Neural progenitor cell (in vitro differentiated cells): Measurements from ENCODE around the gene NPTX1. TPM values are rescaled to one million over a fixed set of nuclear protein-coding genes. Genes with fewer than 3 reads are reported as not detected.

Source experiments
- DNase-seq: peaks from one replicate; pipeline ENCODE4 v3.0.0-alpha.2; 2016; ENCODE audit warnings: low spot score
- H2AFZ ChIP-seq: fragments of 200-600 bp; sonication (generic); replicated peaks from 2 replicates; pipeline ENCODE4 v1.6.1; 2016; ENCODE audit warnings: antibody characterized with exemption
- H3F3A ChIP-seq: fragments of 200-600 bp; sonication (generic); 2 replicates; pipeline ENCODE4 v1.6.1; 2016; ENCODE audit warnings: antibody characterized with exemption, low read depth
- H3K27ac ChIP-seq: fragments of 200-600 bp; sonication (generic); 2 replicates; pipeline ENCODE4 v1.5.1; 2016; ENCODE audit warnings: mild to moderate bottlenecking
- H3K27me3 ChIP-seq: fragments of 200-600 bp; sonication (generic); 2 replicates; pipeline ENCODE4 v1.6.1; 2016; ENCODE audit warnings: mild to moderate bottlenecking, moderate library complexity
- H3K36me3 ChIP-seq: fragments of 200-600 bp; sonication (generic); 2 replicates; pipeline ENCODE4 v1.5.1; 2016
- H3K4me1 ChIP-seq: fragments of 200-600 bp; sonication (generic); 2 replicates; pipeline ENCODE4 v1.6.1; 2016; ENCODE audit warnings: mixed run types
- H3K4me2 ChIP-seq: fragments of 200-600 bp; sonication (generic); 2 replicates; pipeline ENCODE4 v1.6.1; 2016
- H3K4me3 ChIP-seq: fragments of 200-600 bp; sonication (generic); 2 replicates; pipeline ENCODE4 v1.5.1; 2016
- H3K79me2 ChIP-seq: fragments of 200-600 bp; sonication (generic); 2 replicates; pipeline ENCODE4 v1.6.1; 2016; ENCODE audit warnings: low read depth
- H3K9ac ChIP-seq: fragments of 200-600 bp; sonication (generic); 2 replicates; pipeline ENCODE4 v1.6.1; 2016
- H3K9me3 ChIP-seq: fragments of 200-600 bp; sonication (generic); 2 replicates; pipeline ENCODE4 v1.5.1; 2016; ENCODE audit warnings: low read depth
- H4K20me1 ChIP-seq: fragments of 200-600 bp; sonication (generic); 2 replicates; pipeline ENCODE4 v1.6.1; 2016; ENCODE audit warnings: low read depth
- H3K27ac Mint-ChIP-seq: 3 replicates; pipeline ENCODE4 v1.8.0; 2021; ENCODE audit warnings: mixed read lengths
- H3K27me3 Mint-ChIP-seq: 2 replicates; pipeline ENCODE4 v1.8.0; 2022; ENCODE audit warnings: low read depth, mild to moderate bottlenecking, inconsistent platforms, moderate library complexity, mixed read lengths; ENCODE audit not compliant: insufficient read depth
- H3K36me3 Mint-ChIP-seq: 3 replicates; pipeline ENCODE4 v1.8.0; 2021; ENCODE audit warnings: mixed read lengths
- H3K4me1 Mint-ChIP-seq: 3 replicates; pipeline ENCODE4 v1.8.0; 2021; ENCODE audit warnings: mixed read lengths
- H3K4me3 Mint-ChIP-seq: 3 replicates; pipeline ENCODE4 v1.8.0; 2021; ENCODE audit warnings: mild to moderate bottlenecking, moderate library complexity, mixed read lengths
- H3K9me3 Mint-ChIP-seq: 3 replicates; pipeline ENCODE4 v1.8.0; 2020; ENCODE audit warnings: mixed read lengths
- EZH2 ChIP-seq: fragments of 200-600 bp; sonication (generic); IDR thresholded peaks from 2 replicates; pipeline ENCODE4 v1.6.1; 2017; ENCODE audit warnings: antibody characterized with exemption, mild to moderate bottlenecking, moderate library complexity
- EZH2phosphoT487 ChIP-seq: fragments of 200-600 bp; sonication (generic); IDR thresholded peaks from 2 replicates; pipeline ENCODE4 v1.6.1; 2017; ENCODE audit warnings: antibody characterized with exemption
- total RNA-seq: library from RNA; depleted of rRNA; stranded (reverse); fragments of >200 nt; gene quantifications from 2 replicates; pipeline ENCODE4 v1.2.3, GENCODE V29; 2015; ENCODE audit warnings: low replicate concordance
- TF ChIP-seq, protein P1 (sequence below): fragments of 200-600 bp; sonication (generic); IDR thresholded peaks from 2 replicates; pipeline ENCODE4 v1.5.1; 2017; ENCODE audit warnings: antibody characterized with exemption, mild to moderate bottlenecking

The NPTX1 gene
- total RNA-seq, 1 donor from 2014 or later, result 2.6 TPM

DNA sequence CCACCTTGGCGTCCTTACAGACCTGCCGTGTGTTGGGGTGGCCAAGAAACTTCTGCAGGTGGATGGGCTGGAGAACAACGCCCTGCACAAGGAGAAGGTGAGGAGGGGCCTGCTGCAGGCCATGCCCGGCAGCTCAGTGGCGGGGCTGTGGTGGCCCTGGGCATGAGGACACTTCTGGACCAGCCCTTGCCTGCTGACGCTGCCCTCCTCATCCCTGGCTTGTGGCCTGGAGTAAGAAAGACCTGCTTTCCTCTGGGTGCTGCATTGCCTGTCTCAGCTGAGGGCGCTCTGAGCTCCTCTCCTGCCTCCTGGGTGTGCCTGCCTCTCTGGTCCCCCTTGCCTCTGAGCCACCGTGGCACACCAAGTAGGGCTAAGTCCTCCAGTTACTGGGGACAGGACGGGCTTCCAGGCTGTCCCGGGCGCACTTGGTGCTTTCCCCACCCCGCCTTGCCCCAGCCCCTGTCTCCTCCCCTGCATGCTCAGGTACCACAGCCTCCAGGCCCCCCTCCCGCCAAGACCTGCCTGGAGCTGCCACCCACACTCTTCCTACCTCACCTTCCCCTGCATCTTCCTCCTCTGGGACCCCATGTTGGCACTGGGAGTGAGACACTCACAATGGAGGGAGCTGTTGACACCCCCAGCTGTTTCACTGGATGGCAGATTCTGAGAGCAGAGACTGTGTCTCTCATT is 52.7 kb downstream of the NPTX1 start:
- Histone ChIP-seq H2AFZ (no peak overlapping the region), H3K9ac (no peak overlapping the region), H3K27me3 (no peaks in the 10 kb centered on the region), H3K4me2 (no peak overlapping the region), H3K9me3 (no peaks in the 10 kb centered on the region), H3K79me2 (no peaks in the 10 kb centered on the region), H3K4me3 (no peak overlapping the region), H4K20me1 (peaks cover 7% of the 10 kb centered on the region), H3K27ac (no peak overlapping the region), H3F3A (no peaks in the 10 kb centered on the region), H3K36me3 (no peaks in the 10 kb centered on the region), H3K4me1 (peaks cover 13% of the 10 kb centered on the region)
- peaks cover 5% of the 10 kb centered on the region for H3K36me3 Mint-ChIP-seq
- H3K9me3 Mint-ChIP-seq, result no peaks in the 10 kb centered on the region
- no peak overlapping the region for H3K27ac Mint-ChIP-seq
- peaks cover 4% of the 10 kb centered on the region for H3K27me3 Mint-ChIP-seq
- TF ChIP-seq, protein P1, sequence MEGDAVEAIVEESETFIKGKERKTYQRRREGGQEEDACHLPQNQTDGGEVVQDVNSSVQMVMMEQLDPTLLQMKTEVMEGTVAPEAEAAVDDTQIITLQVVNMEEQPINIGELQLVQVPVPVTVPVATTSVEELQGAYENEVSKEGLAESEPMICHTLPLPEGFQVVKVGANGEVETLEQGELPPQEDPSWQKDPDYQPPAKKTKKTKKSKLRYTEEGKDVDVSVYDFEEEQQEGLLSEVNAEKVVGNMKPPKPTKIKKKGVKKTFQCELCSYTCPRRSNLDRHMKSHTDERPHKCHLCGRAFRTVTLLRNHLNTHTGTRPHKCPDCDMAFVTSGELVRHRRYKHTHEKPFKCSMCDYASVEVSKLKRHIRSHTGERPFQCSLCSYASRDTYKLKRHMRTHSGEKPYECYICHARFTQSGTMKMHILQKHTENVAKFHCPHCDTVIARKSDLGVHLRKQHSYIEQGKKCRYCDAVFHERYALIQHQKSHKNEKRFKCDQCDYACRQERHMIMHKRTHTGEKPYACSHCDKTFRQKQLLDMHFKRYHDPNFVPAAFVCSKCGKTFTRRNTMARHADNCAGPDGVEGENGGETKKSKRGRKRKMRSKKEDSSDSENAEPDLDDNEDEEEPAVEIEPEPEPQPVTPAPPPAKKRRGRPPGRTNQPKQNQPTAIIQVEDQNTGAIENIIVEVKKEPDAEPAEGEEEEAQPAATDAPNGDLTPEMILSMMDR, result no peak
- no peak for TF ChIP-seq EZH2
- TF ChIP-seq EZH2phosphoT487, result no peak
- peaks cover 4% of the 10 kb centered on the region for H3K4me1 Mint-ChIP-seq
- no peak for DNase-seq
- no peak overlapping the region for H3K4me3 Mint-ChIP-seq

- Histone ChIP-seq H3K4me1 (peaks cover 10% of the 10 kb centered on the region), H3K27ac (no peak overlapping the region), H2AFZ (no peak overlapping the region), H3K4me3 (no peak overlapping the region), H3K36me3 (no peaks in the 10 kb centered on the region), H4K20me1 (peaks cover 5% of the 10 kb centered on the region), H3K9ac (no peak overlapping the region), H3K9me3 (no peaks in the 10 kb centered on the region), H3K4me2 (no peak overlapping the region), H3F3A (no peaks in the 10 kb centered on the region), H3K79me2 (no peaks in the 10 kb centered on the region), H3K27me3 (no peaks in the 10 kb centered on the region)
- Mint-ChIP-seq H3K4me1 (peaks cover 4% of the 10 kb centered on the region), H3K36me3 (peaks cover 5% of the 10 kb centered on the region), H3K27me3 (peaks cover 4% of the 10 kb centered on the region), H3K27ac (no peak overlapping the region), H3K4me3 (no peak overlapping the region), H3K9me3 (no peaks in the 10 kb centered on the region)
- TF ChIP-seq, protein P1, result no peak
- TF ChIP-seq EZH2phosphoT487, result no peak
- TF ChIP-seq EZH2, result no peak
- DNase-seq, result no peak
Measured at GRCh38 chr17:80422981-80423380, 53.4 kb downstream of the NPTX1 start.

- H3K36me3 Mint-ChIP-seq, result peaks cover 7% of the 10 kb centered on the region
Measured at GRCh38 chr17:80422276-80422675, 54.1 kb downstream of the NPTX1 start.

More at GRCh38 chr17:80422276-80422675, 54.1 kb downstream of the NPTX1 start:
- H3K36me3 ChIP-seq, result no peaks in the 10 kb centered on the region
- H3K4me1 Mint-ChIP-seq, result peaks cover 4% of the 10 kb centered on the region
- H2AFZ ChIP-seq, result no peak overlapping the region
- H3F3A ChIP-seq, result no peaks in the 10 kb centered on the region
- peaks cover 6% of the 10 kb centered on the region for H3K27me3 Mint-ChIP-seq
- H3K27me3 ChIP-seq, result no peaks in the 10 kb centered on the region
- H3K27ac Mint-ChIP-seq, result no peak overlapping the region
- H3K79me2 ChIP-seq, result no peaks in the 10 kb centered on the region
- H3K27ac ChIP-seq, result no peak overlapping the region
- no peak overlapping the region for H3K4me3 ChIP-seq
- peaks cover 3% of the 10 kb centered on the region for H3K4me1 ChIP-seq
- no peak overlapping the region for H3K4me3 Mint-ChIP-seq
- peaks cover 9% of the 10 kb centered on the region for H4K20me1 ChIP-seq
- no peak for TF ChIP-seq EZH2
- TF ChIP-seq EZH2phosphoT487, result no peak
- TF ChIP-seq, protein P1, result no peak
- no peak for DNase-seq
- H3K9me3 ChIP-seq, result no peaks in the 10 kb centered on the region
- H3K4me2 ChIP-seq, result no peak overlapping the region
- H3K9me3 Mint-ChIP-seq, result no peaks in the 10 kb centered on the region
- no peak overlapping the region for H3K9ac ChIP-seq
